Measurements from ENCODE around the gene MAPK10.

MAPK10 gene

DNA sequence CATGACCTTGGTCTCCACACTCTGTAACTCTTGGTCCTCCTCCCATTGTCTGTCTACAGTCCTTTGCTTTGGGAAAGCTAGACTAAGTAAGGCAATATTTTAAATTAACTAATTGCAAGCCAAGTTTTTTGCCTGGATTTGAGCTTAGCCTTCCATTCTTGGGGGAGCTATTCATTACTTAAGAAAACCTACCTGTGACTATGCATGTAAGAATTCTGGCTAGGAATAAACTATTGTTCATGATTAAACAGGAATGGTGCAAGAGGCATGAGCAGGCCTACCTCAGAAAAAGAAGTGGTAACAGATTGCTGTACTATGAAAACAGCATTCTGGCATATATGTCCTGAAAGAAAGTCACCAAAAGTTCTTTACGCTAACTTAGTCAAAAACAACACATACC, 309.4 kb downstream of the MAPK10 start:
- no peak for DNase-seq (ENCODE audit: low read depth)
- H3K4me3 ChIP-seq (ENCODE audit: low read depth, low read length): no peak overlapping the region
- TF ChIP-seq, protein P1, sequence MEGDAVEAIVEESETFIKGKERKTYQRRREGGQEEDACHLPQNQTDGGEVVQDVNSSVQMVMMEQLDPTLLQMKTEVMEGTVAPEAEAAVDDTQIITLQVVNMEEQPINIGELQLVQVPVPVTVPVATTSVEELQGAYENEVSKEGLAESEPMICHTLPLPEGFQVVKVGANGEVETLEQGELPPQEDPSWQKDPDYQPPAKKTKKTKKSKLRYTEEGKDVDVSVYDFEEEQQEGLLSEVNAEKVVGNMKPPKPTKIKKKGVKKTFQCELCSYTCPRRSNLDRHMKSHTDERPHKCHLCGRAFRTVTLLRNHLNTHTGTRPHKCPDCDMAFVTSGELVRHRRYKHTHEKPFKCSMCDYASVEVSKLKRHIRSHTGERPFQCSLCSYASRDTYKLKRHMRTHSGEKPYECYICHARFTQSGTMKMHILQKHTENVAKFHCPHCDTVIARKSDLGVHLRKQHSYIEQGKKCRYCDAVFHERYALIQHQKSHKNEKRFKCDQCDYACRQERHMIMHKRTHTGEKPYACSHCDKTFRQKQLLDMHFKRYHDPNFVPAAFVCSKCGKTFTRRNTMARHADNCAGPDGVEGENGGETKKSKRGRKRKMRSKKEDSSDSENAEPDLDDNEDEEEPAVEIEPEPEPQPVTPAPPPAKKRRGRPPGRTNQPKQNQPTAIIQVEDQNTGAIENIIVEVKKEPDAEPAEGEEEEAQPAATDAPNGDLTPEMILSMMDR (IDR thresholded peaks at IDR 0.05; ENCODE audit: insufficient read depth, low read depth, low read length, missing control alignments): no peak

DNA sequence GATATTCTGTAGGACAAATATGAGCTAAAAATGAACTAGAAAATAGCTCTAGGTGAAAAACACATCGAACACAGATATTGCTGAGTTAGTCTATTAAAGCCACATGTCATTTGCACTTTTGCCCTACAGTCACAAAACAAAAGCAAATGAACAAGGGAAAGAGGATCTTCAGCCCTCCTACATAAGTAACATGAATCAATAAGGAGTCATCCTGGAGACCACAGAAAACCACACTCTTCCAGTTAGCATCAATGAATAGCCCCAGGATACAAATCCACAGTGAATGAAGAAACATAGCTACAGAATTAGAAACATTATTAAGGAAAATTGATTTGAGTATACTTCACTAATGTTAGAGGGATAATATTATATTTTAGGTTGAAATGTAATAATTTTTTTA, 311.4 kb downstream of the MAPK10 start:
- no peak overlapping the region for H3K4me3 ChIP-seq (ENCODE audit: low read depth, low read length)
- DNase-seq (ENCODE audit: low read depth): no peak
- TF ChIP-seq, protein P1 (IDR thresholded peaks at IDR 0.05; ENCODE audit: insufficient read depth, low read depth, low read length, missing control alignments): no peak

DNA sequence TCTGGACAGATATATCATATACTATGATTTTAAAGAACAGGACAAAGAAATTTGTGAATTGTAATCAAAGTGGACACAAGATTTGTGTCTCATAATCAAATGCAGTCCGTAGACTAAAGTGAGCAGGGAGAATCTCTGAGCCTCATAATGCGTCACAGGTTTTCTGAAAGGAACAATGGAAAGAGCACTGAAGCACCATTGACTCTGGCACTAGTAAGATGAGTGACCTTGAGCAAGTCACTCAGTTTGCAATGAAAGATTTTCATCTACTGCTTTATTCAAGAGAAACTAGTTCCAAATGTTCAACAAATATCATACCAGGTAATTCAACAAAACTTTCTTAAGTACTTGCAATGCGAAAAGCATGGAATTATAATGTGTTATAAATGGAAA, 315.3 kb downstream of the MAPK10 start:
- DNase-seq (ENCODE audit: low read depth): no peak
- TF ChIP-seq, protein P1 (IDR thresholded peaks at IDR 0.05; ENCODE audit: insufficient read depth, low read depth, low read length, missing control alignments): no peak
- no peak overlapping the region for H3K4me3 ChIP-seq (ENCODE audit: low read depth, low read length)

DNA sequence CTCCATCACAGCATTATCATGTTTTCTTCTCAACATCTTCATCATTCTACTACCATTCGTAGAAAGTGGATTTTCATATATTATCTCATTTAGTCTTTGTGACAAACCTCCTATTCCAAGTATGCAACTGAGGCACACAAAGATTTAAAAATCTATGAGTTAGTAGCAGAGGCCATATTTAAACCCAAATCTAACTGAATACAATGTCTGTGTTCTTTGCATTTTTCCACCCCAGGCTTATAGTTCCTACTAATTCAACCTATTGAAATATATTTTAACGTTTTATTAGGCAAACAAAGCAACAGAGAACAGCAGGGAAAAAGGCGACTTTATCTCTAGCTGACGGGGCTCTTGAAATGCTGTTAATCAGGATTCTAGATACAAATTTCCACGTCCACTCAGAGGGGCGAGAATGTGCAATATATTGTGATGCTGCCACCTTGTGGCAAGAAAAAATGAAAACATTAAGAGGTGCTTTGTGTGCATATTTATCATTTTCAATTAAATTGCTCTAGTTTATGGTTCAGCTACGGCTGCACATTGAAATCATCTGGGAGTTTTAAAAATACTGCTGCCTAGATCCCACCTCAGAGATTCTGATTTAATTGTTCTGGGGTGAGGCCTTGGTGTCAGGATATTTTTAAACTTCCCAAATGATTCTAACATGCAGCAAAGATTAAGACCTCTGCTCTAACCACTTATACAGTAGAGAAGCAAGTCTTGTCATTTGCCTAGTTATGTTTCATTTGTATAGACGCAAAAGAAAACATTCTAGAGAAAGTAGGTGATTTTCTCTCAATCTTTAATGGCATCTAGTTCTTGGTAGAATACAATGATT, 315.9 kb downstream of the MAPK10 start:
- no peak overlapping the region for H3K4me3 ChIP-seq (ENCODE audit: low read depth, low read length)
- TF ChIP-seq, protein P1 (IDR thresholded peaks at IDR 0.05; ENCODE audit: insufficient read depth, low read depth, low read length, missing control alignments): peak; percentile 42
- DNase-seq (ENCODE audit: low read depth): peak; percentile 52

DNA sequence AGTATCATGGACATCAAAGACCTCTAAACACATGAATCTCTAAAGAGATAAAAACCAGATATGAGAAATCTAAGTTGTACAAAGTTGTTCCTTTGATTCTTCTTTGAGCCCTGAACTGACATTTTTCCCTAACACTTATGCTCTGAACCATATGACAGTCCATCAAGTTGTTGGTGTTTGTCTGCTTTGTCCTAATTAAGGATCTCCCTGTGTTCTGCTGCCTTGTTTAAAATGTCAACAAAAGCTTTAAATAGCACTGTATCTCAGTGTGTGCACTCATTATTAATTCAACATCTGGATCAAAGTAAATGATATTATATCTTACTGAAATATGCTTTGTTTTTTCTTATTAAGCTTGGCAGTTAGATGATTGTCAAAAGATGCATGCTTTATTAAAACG, 321.8 kb downstream of the MAPK10 start:
- TF ChIP-seq, protein P1 (IDR thresholded peaks at IDR 0.05; ENCODE audit: insufficient read depth, low read depth, low read length, missing control alignments): no peak
- H3K4me3 ChIP-seq (ENCODE audit: low read depth, low read length): no peak overlapping the region
- no peak for DNase-seq (ENCODE audit: low read depth)

DNA sequence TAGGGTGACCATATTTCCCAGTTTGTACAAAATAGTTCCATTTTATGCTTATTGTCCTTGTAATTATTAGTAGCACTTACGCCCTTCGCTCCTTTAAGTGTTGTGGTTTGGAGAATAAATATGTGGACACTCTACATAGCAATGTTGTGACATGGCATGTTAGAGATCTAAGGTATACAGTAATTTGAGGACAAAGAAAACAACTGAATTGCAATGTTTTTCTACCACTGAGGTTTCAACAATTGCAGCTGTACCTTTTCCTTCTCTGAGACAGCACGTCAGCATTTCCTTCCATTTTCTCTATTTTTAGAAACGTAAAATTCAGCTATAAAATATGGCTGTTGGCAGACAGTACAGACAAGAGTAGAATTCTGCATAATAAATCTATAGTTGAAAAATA, 323.1 kb downstream of the MAPK10 start:
- no peak overlapping the region for H3K4me3 ChIP-seq (ENCODE audit: low read depth, low read length)
- DNase-seq (ENCODE audit: low read depth): no peak
- TF ChIP-seq, protein P1 (IDR thresholded peaks at IDR 0.05; ENCODE audit: insufficient read depth, low read depth, low read length, missing control alignments): no peak

DNA sequence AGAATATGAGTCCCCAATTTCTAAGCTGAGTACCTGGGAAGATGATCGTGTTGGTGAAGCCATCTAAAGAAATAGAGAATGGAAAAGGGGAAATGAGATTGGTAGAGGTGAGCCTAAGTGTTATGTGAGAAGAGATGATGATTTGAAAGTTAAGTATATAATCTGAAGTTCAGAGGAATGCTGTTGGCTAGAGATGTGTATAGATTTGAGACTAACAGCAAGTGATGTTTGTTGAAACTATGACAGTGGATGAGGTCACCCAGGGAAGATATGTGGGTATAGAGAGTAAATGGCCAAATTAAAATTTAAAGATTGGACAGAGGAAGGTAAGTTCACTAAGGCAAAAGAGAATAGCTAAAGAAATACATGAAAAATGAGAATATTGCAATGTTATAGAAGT, 324.2 kb downstream of the MAPK10 start:
- DNase-seq (ENCODE audit: low read depth): no peak
- TF ChIP-seq, protein P1 (IDR thresholded peaks at IDR 0.05; ENCODE audit: insufficient read depth, low read depth, low read length, missing control alignments): no peak

More for the DNA sequence above, 324.2 kb downstream of the MAPK10 start:
- H3K4me3 ChIP-seq (ENCODE audit: low read depth, low read length): no peak overlapping the region
